HG02763 (cell line): ENCODE results near the gene MCM8.
A peak's percentile ranks its signal among the peaks of the same experiment; 100 is the strongest.

ENCODE experiments used
- ATAC-seq: cut with Tn5 transposase; IDR thresholded peaks from one replicate; pipeline ENCODE4 v1.9.1; 2021; ENCODE audit warnings: mild to moderate bottlenecking, moderate library complexity; ENCODE audit not compliant: unreplicated experiment

MCM8 gene

GRCh38 chr20:5950271-5951031 is at the start of gene MCM8, which contains the start of gene TRMT6:
Gene MCM8 (plus strand): TSS chr20:5950652. CDS start chr20:5952016, 1,364 bp downstream.
Gene TRMT6 (minus strand): TSS chr20:5950533. CDS start chr20:5950405, 128 bp downstream.
- ATAC-seq = peak; percentile 97

- ATAC-seq = no peak
Measured at GRCh38 chr20:5900908-5901307, 49.5 kb upstream of the MCM8 start.

- ATAC-seq = no peak
Measured at GRCh38 chr20:5908981-5909380, 41.5 kb upstream of the MCM8 start.

GRCh38 chr20:5910186-5910585 is 40.3 kb upstream of the MCM8 start:
- no peak for ATAC-seq

- ATAC-seq = no peak
Measured at GRCh38 chr20:5913166-5913565, 37.3 kb upstream of the MCM8 start.

GRCh38 chr20:5914859-5915258 is 35.6 kb upstream of the MCM8 start:
- no peak for ATAC-seq

GRCh38 chr20:5918856-5919625 is 31.4 kb upstream of the MCM8 start:
- ATAC-seq = no peak

GRCh38 chr20:5919626-5920544 is 30.6 kb upstream of the MCM8 start:
- no peak for ATAC-seq

GRCh38 chr20:5920581-5920980 is 29.9 kb upstream of the MCM8 start:
- no peak for ATAC-seq

- no peak for ATAC-seq
Measured at GRCh38 chr20:5923493-5923892, 27.0 kb upstream of the MCM8 start.

GRCh38 chr20:5925551-5925950 is 24.9 kb upstream of the MCM8 start:
- ATAC-seq = no peak

- ATAC-seq = no peak
Measured at GRCh38 chr20:5927749-5928462, 22.5 kb upstream of the MCM8 start.

GRCh38 chr20:5928836-5929715 is 21.4 kb upstream of the MCM8 start:
- ATAC-seq = no peak

- no peak for ATAC-seq
Measured at GRCh38 chr20:5931411-5931810, 19.0 kb upstream of the MCM8 start.

- no peak for ATAC-seq
Measured at GRCh38 chr20:5932796-5933195, 17.7 kb upstream of the MCM8 start.

GRCh38 chr20:5933802-5934436 is 16.5 kb upstream of the MCM8 start:
- ATAC-seq = no peak

GRCh38 chr20:5935384-5935783 is 15.1 kb upstream of the MCM8 start:
- no peak for ATAC-seq

- no peak for ATAC-seq
Measured at GRCh38 chr20:5936238-5936637, 14.2 kb upstream of the MCM8 start.

GRCh38 chr20:5938456-5939029 is 11.9 kb upstream of the MCM8 start:
- ATAC-seq = no peak
